GM12878 (cell line): Measurements from ENCODE around the gene RSF1. TPM values are rescaled to one million over a fixed set of nuclear protein-coding genes. Genes with fewer than 3 reads are reported as not detected.

Experiments used
- ATAC-seq: fragments of 200-7000 bp; cut with Tn5 transposase; 3 replicates; pipeline ENCODE4 v1.9.1; 2020; ENCODE audit warnings: mild to moderate bottlenecking, moderate library complexity
- BruUV-seq: library from RNA; stranded (reverse); fragments of 400-500 nt; replicated peaks from 2 replicates; lab custom pipeline; 2021; lab: Mats Ljungman, UMichigan
- CTCF ChIA-PET: fragments of 300-600 bp; sonication (Branson Sonifier 250); formaldehyde crosslinking; extraction: SDS; loops from one replicate; lab custom pipeline; 2021; ENCODE audit warnings: inconsistent platforms; lab: Yijun Ruan, JAX
- POLR2A ChIA-PET: fragments of 350-600 bp; formaldehyde crosslinking; extraction: SDS; loops from one replicate; lab custom pipeline; 2021; ENCODE audit warnings: inconsistent platforms; lab: Charles Lee
- RAD21 ChIA-PET: fragments of 300-600 bp; sonication (Branson Sonifier 250); formaldehyde crosslinking; loops from one replicate; lab custom pipeline; 2023; ENCODE audit warnings: antibody characterized with exemption; ENCODE audit not compliant: unreplicated experiment; lab: Charles Lee
- SMC1A ChIA-PET: fragments of 300-600 bp; sonication (Branson Sonifier 250); formaldehyde crosslinking; loops from one replicate; lab custom pipeline; 2023; ENCODE audit not compliant: unreplicated experiment, uncharacterized antibody; lab: Charles Lee
- DNase-seq: peaks from one replicate; pipeline ENCODE4 v3.0.0-alpha.2; 2011; ENCODE audit warnings: low read depth, low spot score
- FAIRE-seq: peaks from 3 replicates; lab custom pipeline; 2011; peaks lifted over from hg19 to GRCh38; lab: Jason Lieb, UNC
- H2AFZ ChIP-seq: 2 replicates; pipeline ENCODE4 v1.6.0; 2011; ENCODE audit warnings: low read depth, low read length, control low read depth; ENCODE audit not compliant: control insufficient read depth
- H3K27ac ChIP-seq: 2 replicates; pipeline ENCODE4 v1.5.1; 2011; ENCODE audit warnings: control low read depth; ENCODE audit not compliant: control insufficient read depth, insufficient read depth
- H3K27me3 ChIP-seq, 2 experiments: replicated peaks in 1 of 2; 2 replicates each; pipeline versions ENCODE4 v1.6.0 to v1.6.1; 2011; ENCODE audit warnings: low read length in 1 of 2; ENCODE audit not compliant: control insufficient read depth in 2 of 2, insufficient read depth in 2 of 2
- H3K36me3 ChIP-seq, 2 experiments: 2 replicates each; pipeline ENCODE4 v1.5.1; 2011; ENCODE audit warnings: low read length in 1 of 2; ENCODE audit not compliant: control insufficient read depth in 2 of 2, insufficient read depth in 2 of 2
- H3K4me1 ChIP-seq: 2 replicates; pipeline ENCODE4 v1.6.1; 2011; ENCODE audit warnings: mild to moderate bottlenecking, low read length, moderate library complexity, mixed read lengths; ENCODE audit not compliant: control insufficient read depth, insufficient read depth
- H3K4me2 ChIP-seq: 2 replicates; pipeline ENCODE4 v1.6.0; 2011; ENCODE audit warnings: control low read depth; ENCODE audit not compliant: control insufficient read depth, insufficient read depth
- H3K4me3 ChIP-seq: fragments of 200-600 bp; sonication (generic); 2 replicates; pipeline ENCODE4 v1.5.1; 2016
- H3K79me2 ChIP-seq: 2 replicates; pipeline ENCODE4 v1.6.0; 2011; ENCODE audit warnings: low read length; ENCODE audit not compliant: control insufficient read depth, insufficient read depth
- H3K9ac ChIP-seq: 2 replicates; pipeline ENCODE4 v1.8.0; 2011; ENCODE audit warnings: low read length, control low read depth, mixed read lengths; ENCODE audit not compliant: control insufficient read depth, insufficient read depth
- H3K9me3 ChIP-seq: replicated peaks from 3 replicates; pipeline ENCODE4 v1.5.1; 2011; ENCODE audit warnings: mild to moderate bottlenecking, low read length; ENCODE audit not compliant: control insufficient read depth, insufficient read depth
- H4K20me1 ChIP-seq: 2 replicates; pipeline ENCODE4 v1.6.0; 2011; ENCODE audit not compliant: control insufficient read depth, insufficient read depth
- BMI1 ChIP-seq: fragments of 450-650 bp; IDR thresholded peaks from 2 replicates; pipeline ENCODE4 v1.6.1; 2016; ENCODE audit warnings: mild to moderate bottlenecking, moderate library complexity, borderline replicate concordance
- FOS ChIP-seq: IDR thresholded peaks from 3 replicates; pipeline ENCODE4 v1.6.1; 2011; ENCODE audit warnings: borderline replicate concordance; ENCODE audit not compliant: insufficient read length; ENCODE audit errors: extremely low read depth
- JUNB ChIP-seq: IDR thresholded peaks from 2 replicates; pipeline ENCODE4 v1.6.1; 2016; ENCODE audit warnings: antibody characterized with exemption, mild to moderate bottlenecking
- NFYA ChIP-seq: IDR thresholded peaks from 2 replicates; pipeline ENCODE4 v1.6.1; 2011; ENCODE audit warnings: low read depth, mild to moderate bottlenecking, low read length, improper control_type of control experiment, borderline replicate concordance
- RAD21 ChIP-seq: IDR thresholded peaks from 2 replicates; pipeline ENCODE4 v1.6.1; 2011; ENCODE audit warnings: mild to moderate bottlenecking, low read depth, low read length, moderate library complexity; ENCODE audit not compliant: insufficient read depth
- RFX5 ChIP-seq: IDR thresholded peaks from 2 replicates; pipeline ENCODE4 v1.6.1; 2011; ENCODE audit warnings: low read depth, low read length, improper control_type of control experiment
- SREBF1 ChIP-seq: IDR thresholded peaks from 2 replicates; pipeline ENCODE4 v1.6.1; 2012; ENCODE audit warnings: mild to moderate bottlenecking, low read length
- TAF1 ChIP-seq: IDR thresholded peaks from 2 replicates; pipeline ENCODE4 v1.6.1; 2011; ENCODE audit warnings: mild to moderate bottlenecking, low read depth, low read length, borderline replicate concordance
- TARDBP ChIP-seq: IDR thresholded peaks from 2 replicates; pipeline ENCODE4 v1.6.1; 2016; ENCODE audit warnings: borderline replicate concordance
- YY1 ChIP-seq: IDR thresholded peaks from 2 replicates; pipeline ENCODE4 v1.6.1; 2011; ENCODE audit warnings: low read depth, mild to moderate bottlenecking, low read length
- WGBS: methylation state at CpG from one replicate; pipeline ENCODE4 v1.1.6; 2016; ENCODE audit warnings: low lambda C conversion rate; ENCODE audit not compliant: insufficient replicate concordance, insufficient coverage; ENCODE audit errors: missing lambda C conversion rate; 5-methylcytosine and 5-hydroxymethylcytosine counted together
- in situ Hi-C: fragments of 300-500 bp; cut with MboI; formaldehyde crosslinking; loops from 9 replicates; pipeline ENCODE4 v1.14.3; 2018; ENCODE audit warnings: mixed read lengths
- intact Hi-C: fragments of 100-400 bp; cut with micrococcal nuclease; formaldehyde crosslinking; loops from one replicate; pipeline ENCODE4 v1.14.2; 2022; ENCODE audit not compliant: unreplicated experiment
- polyA plus RNA-seq, 11 experiments: library from polyadenylated mRNA; depleted of rRNA in 4 of 11; unstranded in 6 of 11; stranded (reverse) in 5 of 11; fragments of >200 nt; fragmentation: Nextera tagmentation in 4 of 11; fragmentation: Illumina TruSeq in 1 of 11; extraction: Ambion mirVana in 4 of 11; extraction: Trizol in 1 of 11; gene quantifications; 1 replicate in 1 of 11; 2 replicates in 10 of 11; pipeline versions ENCODE4 v1.2.1 to v1.2.3, GENCODE V29; 2011 to 2016; ENCODE audit warnings: inconsistent platforms in 2 of 11, missing spikeins in 2 of 11, low read depth in 1 of 11
- total RNA-seq, 4 experiments: library from RNA; depleted of rRNA in 3 of 4; stranded (reverse); fragments of >200 nt in 3 of 4; fragmentation: Illumina TruSeq in 1 of 4; extraction: Trizol in 1 of 4; gene quantifications; 2 replicates each; pipeline versions ENCODE4 v1.2.1 to v1.2.3, GENCODE V29; 2013 to 2021
- TF ChIP-seq, protein P1 (sequence below): fragments of 450-650 bp; formaldehyde crosslinking; IDR thresholded peaks from 2 replicates; pipeline ENCODE4 v1.4.0; 2020; ENCODE audit warnings: mild to moderate bottlenecking, moderate library complexity

Gene RSF1
- total and polyA plus RNA-seq, 10 of the 15 experiments (the other 5 are each of a cell fraction or from before 2014, with no cell fraction given): 9.0 to 45.3 (median 30.0) TPM

DNA sequence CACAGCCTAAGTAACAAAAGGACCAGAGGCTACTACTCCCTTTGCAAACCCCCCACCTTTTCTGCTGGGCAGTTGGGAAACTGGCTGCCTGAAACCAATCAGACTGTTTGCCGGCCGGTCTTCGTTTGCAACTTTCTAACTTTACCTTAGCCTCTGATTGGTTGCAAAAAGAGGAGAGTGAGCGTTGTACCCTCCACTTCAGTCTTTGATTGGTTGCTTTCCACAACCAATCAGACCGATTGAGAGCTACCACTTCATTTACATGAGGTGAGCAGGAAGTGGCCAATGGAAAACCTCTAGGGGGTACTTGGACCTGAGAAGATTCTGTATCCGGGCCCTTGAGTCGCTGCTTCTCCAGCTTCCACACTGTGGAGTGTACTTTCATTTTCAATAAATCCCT is 164.2 kb downstream of the RSF1 start:
- intact Hi-C loops: no loop called here
- Histone ChIP-seq H3K4me2 (no peak overlapping the region), H3K27ac (no peak overlapping the region), H3K4me3 (no peak overlapping the region), H4K20me1 (no peaks in the 10 kb centered on the region), H3K9me3 (no peaks in the 10 kb centered on the region), H2AFZ (no peak overlapping the region), H3K27me3 (no peaks in the 10 kb centered on the region), H3K36me3 (no peaks in the 10 kb centered on the region), H3K9ac (no peak overlapping the region), H3K4me1 (peaks cover 7% of the 10 kb centered on the region; the same call in 1 of the 2 replicates), H3K79me2 (no peaks in the 10 kb centered on the region)
- WGBS: 63% methylated on average over 7 of the region's 7 CpGs
- no peak for ATAC-seq
- DNase-seq: no peak
- BruUV-seq: no TSS peak
- FAIRE-seq: no peak
- ChIA-PET SMC1A (no interaction called here), POLR2A (interaction anchor here (0.5 kb wide), 1 partner anchor 152 kb away, joined by 6 read pairs; no protein-coding TSS in a partner anchor), RAD21 (no interaction called here), CTCF (no interaction called here)
- TF ChIP-seq RFX5: no peak
- TF ChIP-seq FOS: no peak
- TF ChIP-seq JUNB: no peak
- TF ChIP-seq RAD21: no peak
- TF ChIP-seq, protein P1, sequence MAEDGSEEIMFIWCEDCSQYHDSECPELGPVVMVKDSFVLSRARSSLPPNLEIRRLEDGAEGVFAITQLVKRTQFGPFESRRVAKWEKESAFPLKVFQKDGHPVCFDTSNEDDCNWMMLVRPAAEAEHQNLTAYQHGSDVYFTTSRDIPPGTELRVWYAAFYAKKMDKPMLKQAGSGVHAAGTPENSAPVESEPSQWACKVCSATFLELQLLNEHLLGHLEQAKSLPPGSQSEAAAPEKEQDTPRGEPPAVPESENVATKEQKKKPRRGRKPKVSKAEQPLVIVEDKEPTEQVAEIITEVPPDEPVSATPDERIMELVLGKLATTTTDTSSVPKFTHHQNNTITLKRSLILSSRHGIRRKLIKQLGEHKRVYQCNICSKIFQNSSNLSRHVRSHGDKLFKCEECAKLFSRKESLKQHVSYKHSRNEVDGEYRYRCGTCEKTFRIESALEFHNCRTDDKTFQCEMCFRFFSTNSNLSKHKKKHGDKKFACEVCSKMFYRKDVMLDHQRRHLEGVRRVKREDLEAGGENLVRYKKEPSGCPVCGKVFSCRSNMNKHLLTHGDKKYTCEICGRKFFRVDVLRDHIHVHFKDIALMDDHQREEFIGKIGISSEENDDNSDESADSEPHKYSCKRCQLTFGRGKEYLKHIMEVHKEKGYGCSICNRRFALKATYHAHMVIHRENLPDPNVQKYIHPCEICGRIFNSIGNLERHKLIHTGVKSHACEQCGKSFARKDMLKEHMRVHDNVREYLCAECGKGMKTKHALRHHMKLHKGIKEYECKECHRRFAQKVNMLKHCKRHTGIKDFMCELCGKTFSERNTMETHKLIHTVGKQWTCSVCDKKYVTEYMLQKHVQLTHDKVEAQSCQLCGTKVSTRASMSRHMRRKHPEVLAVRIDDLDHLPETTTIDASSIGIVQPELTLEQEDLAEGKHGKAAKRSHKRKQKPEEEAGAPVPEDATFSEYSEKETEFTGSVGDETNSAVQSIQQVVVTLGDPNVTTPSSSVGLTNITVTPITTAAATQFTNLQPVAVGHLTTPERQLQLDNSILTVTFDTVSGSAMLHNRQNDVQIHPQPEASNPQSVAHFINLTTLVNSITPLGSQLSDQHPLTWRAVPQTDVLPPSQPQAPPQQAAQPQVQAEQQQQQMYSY (CRISPR knock-in tag): no peak
- TF ChIP-seq SREBF1: no peak
- no peak for TF ChIP-seq NFYA
- TF ChIP-seq YY1: no peak
- TF ChIP-seq TARDBP: no peak
- no peak for TF ChIP-seq TAF1
- TF ChIP-seq BMI1: no peak
- in situ Hi-C loops: no loop called here
